K562 (cell line): ENCODE measurements around the gene GALNT7. TPM values are rescaled to one million over a fixed set of nuclear protein-coding genes. Genes with fewer than 3 reads are reported as not detected.
A peak's percentile ranks its signal among the peaks of the same experiment; 100 is the strongest.
"Not testable (repeated sequence)": the region's sequence is repeated elsewhere in the genome, so short reads cannot be mapped to it uniquely, and the experiment has no call there.

ENCODE experiments used
- ATAC-seq: fragments of 200-7000 bp; cut with Tn5 transposase; 3 replicates; pipeline ENCODE4 v1.9.1; 2020; ENCODE audit warnings: moderate library complexity
- BruUV-seq: library from RNA; stranded (reverse); fragments of 400-500 nt; replicated peaks from 2 replicates; lab custom pipeline; 2021; lab: Mats Ljungman, UMichigan
- CTCF ChIA-PET: fragments of 300-600 bp; formaldehyde crosslinking; extraction: SDS; loops from one replicate; lab custom pipeline; 2021; ENCODE audit warnings: low intra/inter-chr PET ratio; lab: Yijun Ruan, JAX
- POLR2A ChIA-PET: fragments of 300-600, 350-650 bp; sonication (Branson Sonifier 250); formaldehyde crosslinking; extraction: SDS; loops from one replicate; lab custom pipeline; 2021; ENCODE audit warnings: antibody characterized with exemption, inconsistent platforms; lab: Yijun Ruan, JAX
- DNase-seq, 4 experiments: peaks; one replicate each; pipeline versions ENCODE4 v3.0.0 to v3.0.0-alpha.2; 2011 to 2018; ENCODE audit warnings: low spot score in 3 of 4, mixed read lengths in 3 of 4; ENCODE audit errors: extremely low read depth in 1 of 4
- FAIRE-seq: peaks from 2 replicates; lab custom pipeline; 2011; peaks lifted over from hg19 to GRCh38; lab: Jason Lieb, UNC
- H2AFZ ChIP-seq: 2 replicates; pipeline ENCODE4 v1.6.0; 2011; ENCODE audit warnings: low read depth, low read length, control low read depth, inconsistent platforms
- H3K27ac ChIP-seq: fragments of 200-600 bp; 3 replicates; pipeline ENCODE4 v1.8.0; 2011; ENCODE audit warnings: low read depth, mild to moderate bottlenecking, control low read depth, inconsistent platforms, low read length, moderate library complexity, mixed read lengths; ENCODE audit errors: extremely low read depth
- H3K27me3 ChIP-seq, 2 experiments: fragments of 300-600 bp in 1 of 2; 2 replicates in 1 of 2; 3 replicates in 1 of 2; pipeline versions ENCODE4 v1.6.0 to v1.8.0; 2011; ENCODE audit warnings: inconsistent platforms in 2 of 2, low read length in 2 of 2, mild to moderate bottlenecking in 1 of 2, mixed read lengths in 1 of 2, moderate library complexity in 1 of 2; ENCODE audit not compliant: control insufficient read depth in 2 of 2, insufficient read depth in 2 of 2
- H3K36me3 ChIP-seq: fragments of 300-600 bp; 3 replicates; pipeline ENCODE4 v1.8.0; 2011; ENCODE audit warnings: mild to moderate bottlenecking, low read length, inconsistent platforms; ENCODE audit not compliant: control insufficient read depth, insufficient read depth
- H3K4me1 ChIP-seq, 2 experiments: fragments of 200-600 bp in 1 of 2; replicated peaks in 1 of 2; 2 replicates in 1 of 2; 3 replicates in 1 of 2; pipeline versions ENCODE4 v1.5.1 to v1.8.0; 2011; ENCODE audit warnings: inconsistent platforms in 2 of 2, low read length in 2 of 2, mild to moderate bottlenecking in 1 of 2, mixed read lengths in 1 of 2, moderate library complexity in 1 of 2; ENCODE audit not compliant: control insufficient read depth in 2 of 2, insufficient read depth in 2 of 2
- H3K4me2 ChIP-seq: 2 replicates; pipeline ENCODE4 v1.6.1; 2011; ENCODE audit warnings: low read length, control low read depth, inconsistent platforms, mixed read lengths; ENCODE audit not compliant: insufficient read depth
- H3K4me3 ChIP-seq: fragments of 200-600 bp; sonication (generic), shearing (Covaris generic); 2 replicates; pipeline ENCODE4 v1.5.1; 2016; ENCODE audit warnings: control low read depth, inconsistent platforms
- H3K79me2 ChIP-seq: fragments of 200-600 bp; 3 replicates; pipeline ENCODE4 v1.8.0; 2011; ENCODE audit warnings: low read length, inconsistent platforms; ENCODE audit not compliant: control insufficient read depth, insufficient read depth
- H3K9ac ChIP-seq, 2 experiments: 2 replicates each; pipeline versions ENCODE4 v1.6.0 to v1.6.1; 2011; ENCODE audit warnings: low read depth in 2 of 2, low read length in 2 of 2, control low read depth in 1 of 2, inconsistent platforms in 1 of 2, mild to moderate bottlenecking in 1 of 2, mixed read lengths in 1 of 2; ENCODE audit not compliant: insufficient read depth in 1 of 2
- H3K9me1 ChIP-seq: one replicate; pipeline ENCODE4 v1.6.0; 2011; ENCODE audit warnings: inconsistent platforms, mild to moderate bottlenecking, low read length, moderate library complexity; ENCODE audit not compliant: control insufficient read depth, insufficient read depth
- H3K9me3 ChIP-seq: replicated peaks from 2 replicates; pipeline ENCODE4 v1.5.1; 2011; ENCODE audit warnings: low read depth, low read length, inconsistent platforms; ENCODE audit not compliant: control insufficient read depth, insufficient read depth
- H4K20me1 ChIP-seq: replicated peaks from 2 replicates; pipeline ENCODE4 v1.6.1; 2011; ENCODE audit warnings: low read length, inconsistent platforms, mixed read lengths; ENCODE audit not compliant: control insufficient read depth, insufficient read depth
- CBX2 ChIP-seq: fragments of 200-600 bp; sonication (generic); IDR thresholded peaks from one replicate; pipeline ENCODE4 v1.6.1; 2012; ENCODE audit warnings: mild to moderate bottlenecking, low read length, inconsistent platforms; ENCODE audit not compliant: insufficient read depth, poor library complexity, severe bottlenecking
- JUND ChIP-seq, 2 experiments: IDR thresholded peaks; 2 replicates in 1 of 2; 3 replicates in 1 of 2; pipeline ENCODE4 v1.6.1; 2011; ENCODE audit warnings: borderline replicate concordance in 2 of 2, low read depth in 2 of 2, low read length in 2 of 2, improper control_type of control experiment in 1 of 2, missing biosample characterization in 1 of 2, missing genetic modification characterization in 1 of 2, missing genetic modification reagents in 1 of 2
- WGBS: fragments of 100-300 bp; shearing (Covaris generic); methylation state at CpG from one replicate; pipeline ENCODE4 v1.1.6; 2016; ENCODE audit warnings: low coverage, mixed read lengths; ENCODE audit not compliant: insufficient coverage; ENCODE audit errors: missing lambda C conversion rate; 5-methylcytosine and 5-hydroxymethylcytosine counted together
- in situ Hi-C: fragments of 300-500 bp; cut with MboI; formaldehyde crosslinking; loops from 4 replicates; pipeline ENCODE4 v1.15.0; 2018; ENCODE audit warnings: inconsistent platforms, mixed read lengths
- intact Hi-C: fragments of 100-400 bp; cut with micrococcal nuclease; formaldehyde crosslinking; loops from 2 replicates; pipeline ENCODE4 v1.14.2; 2022
- polyA plus RNA-seq, 8 experiments: library from polyadenylated mRNA; depleted of rRNA in 4 of 8; stranded (reverse) in 5 of 8; unstranded in 3 of 8; fragments of >200 nt; fragmentation: Nextera tagmentation in 2 of 8; fragmentation: Illumina TruSeq in 1 of 8; extraction: Ambion mirVana in 2 of 8; extraction: Trizol in 1 of 8; gene quantifications; 2 replicates each; pipeline versions ENCODE4 v1.2.1 to v1.2.3, GENCODE V29; 2011 to 2014; ENCODE audit warnings: inconsistent platforms in 1 of 8, missing spikeins in 1 of 8
- total RNA-seq, 7 experiments: library from RNA; depleted of rRNA in 6 of 7; stranded (reverse); fragments of >200 nt in 6 of 7; fragmentation: Illumina TruSeq in 2 of 7; extraction: Trizol in 2 of 7; gene quantifications; 2 replicates each; pipeline versions ENCODE4 v1.2.1 to v1.2.3, GENCODE V29; 2011 to 2021; ENCODE audit warnings: low replicate concordance in 1 of 7
- TF ChIP-seq, protein P1 (sequence below): sonication (generic); formaldehyde crosslinking; IDR thresholded peaks from 2 replicates; pipeline ENCODE4 v1.8.1; 2023; ENCODE audit warnings: mild to moderate bottlenecking, missing genetic modification reagents

The GALNT7 gene
- total and polyA plus RNA-seq, 9 of the 15 experiments (the other 6 are each of a cell fraction or from before 2014, with no cell fraction given), result 16.7 to 38.7 (median 31.1) TPM

DNA sequence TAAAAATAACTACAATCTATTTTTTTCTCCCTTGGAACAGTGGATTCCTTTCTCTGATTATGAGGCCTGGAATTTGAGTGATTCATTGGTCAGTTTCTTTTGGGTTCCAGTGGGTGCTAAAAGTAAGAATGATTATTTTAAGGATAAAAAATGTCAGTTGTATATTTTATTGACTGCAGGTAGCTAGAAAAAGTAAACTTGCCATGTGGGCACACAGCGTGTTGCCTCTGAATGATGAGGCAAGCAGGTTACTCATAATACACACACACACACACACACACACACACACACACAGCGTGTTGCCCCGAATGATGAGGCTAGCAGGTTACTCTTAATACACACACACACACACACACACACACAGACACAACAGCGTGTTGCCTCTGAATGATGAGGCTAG, 13.8 kb downstream of the GALNT7 start (continued):
- TF ChIP-seq CBX2, result no peak
- TF ChIP-seq JUND (IDR thresholded peaks at IDR 0.05; ENCODE audit: borderline replicate concordance, low read depth, low read length), result no peak
- no peak for TF ChIP-seq JUND (tag; IDR thresholded peaks at IDR 0.05; ENCODE audit: borderline replicate concordance, low read depth, low read length)

GRCh38 chr4:173183659-173184247, 15.1 kb downstream of the GALNT7 start:
- Histone ChIP-seq H3K4me1 (peaks cover 5 to 18% of the 10 kb centered on the region in 2 experiments), H3K79me2 (peaks cover 85% of the 10 kb centered on the region)
- H3K27me3 ChIP-seq, H3K4me2 ChIP-seq, intact Hi-C loops, BruUV-seq, in situ Hi-C loops, CTCF ChIA-PET, FAIRE-seq, H2AFZ ChIP-seq, H3K9me3 ChIP-seq, DNase-seq, ATAC-seq, H4K20me1 ChIP-seq, POLR2A ChIA-PET, H3K27ac ChIP-seq, H3K9ac ChIP-seq, H3K4me3 ChIP-seq, H3K36me3 ChIP-seq, H3K9me1 ChIP-seq: not testable (repeated sequence)
- 100% methylated on average over 5 of the region's 50 CpGs for WGBS
- TF ChIP-seq, protein P1, sequence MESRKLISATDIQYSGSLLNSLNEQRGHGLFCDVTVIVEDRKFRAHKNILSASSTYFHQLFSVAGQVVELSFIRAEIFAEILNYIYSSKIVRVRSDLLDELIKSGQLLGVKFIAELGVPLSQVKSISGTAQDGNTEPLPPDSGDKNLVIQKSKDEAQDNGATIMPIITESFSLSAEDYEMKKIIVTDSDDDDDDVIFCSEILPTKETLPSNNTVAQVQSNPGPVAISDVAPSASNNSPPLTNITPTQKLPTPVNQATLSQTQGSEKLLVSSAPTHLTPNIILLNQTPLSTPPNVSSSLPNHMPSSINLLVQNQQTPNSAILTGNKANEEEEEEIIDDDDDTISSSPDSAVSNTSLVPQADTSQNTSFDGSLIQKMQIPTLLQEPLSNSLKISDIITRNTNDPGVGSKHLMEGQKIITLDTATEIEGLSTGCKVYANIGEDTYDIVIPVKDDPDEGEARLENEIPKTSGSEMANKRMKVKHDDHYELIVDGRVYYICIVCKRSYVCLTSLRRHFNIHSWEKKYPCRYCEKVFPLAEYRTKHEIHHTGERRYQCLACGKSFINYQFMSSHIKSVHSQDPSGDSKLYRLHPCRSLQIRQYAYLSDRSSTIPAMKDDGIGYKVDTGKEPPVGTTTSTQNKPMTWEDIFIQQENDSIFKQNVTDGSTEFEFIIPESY (CRISPR knock-in tag), result peak; percentile 69
